ENCODE results near the gene HIP1R.
A peak's percentile ranks its signal among the peaks of the same experiment; 100 is the strongest.
"Not testable (repeated sequence)": the region's sequence is repeated elsewhere in the genome, so short reads cannot be mapped to it uniquely, and the experiment has no call there.

HIP1R gene

DNA sequence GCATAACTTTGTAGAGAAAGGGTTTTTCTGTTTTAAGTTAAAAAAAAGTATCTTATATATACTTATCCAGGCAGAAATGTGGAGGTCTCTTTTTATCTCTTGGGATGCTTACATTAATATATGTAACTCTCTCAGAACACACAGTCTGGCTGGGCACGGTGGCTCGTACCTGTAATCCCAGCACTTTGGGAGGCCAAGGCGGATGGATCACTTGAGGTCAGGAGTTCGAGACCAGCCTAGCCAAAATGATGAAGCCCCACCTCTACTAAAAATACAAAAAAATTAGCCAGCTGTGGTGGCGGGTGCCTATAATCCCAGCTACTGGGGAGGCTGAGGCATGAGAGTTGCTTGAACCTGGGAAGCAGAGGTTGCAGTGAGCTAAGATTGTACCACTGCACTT, 41.0 kb downstream of the HIP1R start:
- DNase-seq, result not testable (repeated sequence)

GRCh38 chr12:122876731-122877130, 41.5 kb downstream of the HIP1R start:
- DNase-seq, result no peak

- no peak for DNase-seq
Measured at GRCh38 chr12:122878780-122879612, 43.7 kb downstream of the HIP1R start.

DNA sequence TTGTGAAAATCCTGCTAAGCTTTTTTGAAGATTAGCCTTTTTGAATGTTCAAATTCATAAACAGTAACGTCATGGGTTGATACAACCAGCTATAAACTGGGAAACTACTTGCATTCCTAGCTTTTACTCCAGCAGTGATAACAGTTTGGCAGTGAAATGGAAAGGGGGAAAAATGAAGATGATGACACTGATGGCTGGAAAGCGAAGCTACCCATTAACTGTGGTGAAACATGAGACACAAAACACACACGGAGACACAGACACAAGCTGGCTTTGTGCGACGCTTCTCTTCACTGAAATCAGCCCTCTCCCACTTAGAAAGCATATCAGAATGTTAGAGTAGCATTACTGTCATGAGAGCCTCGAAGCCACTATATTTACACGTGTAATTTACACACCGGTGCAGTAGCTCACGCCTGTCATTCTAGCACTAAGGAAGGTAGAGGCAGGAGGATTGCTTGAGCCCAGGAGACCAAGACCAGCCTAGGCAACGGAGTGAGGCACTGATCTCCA, 45.0 kb downstream of the HIP1R start:
- DNase-seq, result no peak

GRCh38 chr12:122880668-122881067, 45.4 kb downstream of the HIP1R start:
- peak; percentile 65 to 76 for DNase-seq

- no peak for DNase-seq
Measured at GRCh38 chr12:122882908-122883558, 47.8 kb downstream of the HIP1R start.

DNA sequence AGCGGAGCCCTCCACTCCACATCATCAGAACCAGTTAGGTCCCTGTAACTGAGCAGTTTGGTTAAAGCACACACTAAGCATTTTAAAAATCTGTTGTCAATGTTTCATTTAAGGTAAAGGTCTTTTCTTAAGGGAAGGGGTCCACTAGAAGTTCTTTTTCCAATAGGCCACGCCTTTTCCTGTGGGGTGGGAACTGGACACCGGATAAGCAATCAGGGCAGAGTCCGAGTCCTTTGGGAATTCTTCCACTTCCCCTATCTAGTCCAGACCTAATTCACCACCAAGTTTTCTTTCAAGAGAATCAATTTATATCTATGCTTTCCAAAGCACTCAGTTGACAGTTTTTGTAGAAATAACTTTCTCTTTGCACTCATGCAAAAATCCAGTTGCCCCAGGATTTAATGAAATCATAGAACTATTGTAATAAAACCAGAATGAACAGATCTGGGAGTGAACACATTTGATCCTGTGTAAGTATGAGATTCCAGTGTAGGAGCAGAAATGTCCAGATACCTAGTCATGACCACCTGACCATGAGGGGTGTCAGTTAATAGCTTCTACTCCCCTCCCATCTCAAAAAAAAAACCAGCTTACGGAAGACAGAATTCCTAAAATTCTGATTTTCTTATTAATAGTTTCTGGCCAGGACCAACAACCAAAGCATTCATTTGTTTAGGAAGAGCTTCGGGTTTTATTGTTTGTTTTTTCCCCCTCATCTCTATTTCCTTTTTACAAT, 49.0 kb downstream of the HIP1R start:
- no peak for DNase-seq

DNA sequence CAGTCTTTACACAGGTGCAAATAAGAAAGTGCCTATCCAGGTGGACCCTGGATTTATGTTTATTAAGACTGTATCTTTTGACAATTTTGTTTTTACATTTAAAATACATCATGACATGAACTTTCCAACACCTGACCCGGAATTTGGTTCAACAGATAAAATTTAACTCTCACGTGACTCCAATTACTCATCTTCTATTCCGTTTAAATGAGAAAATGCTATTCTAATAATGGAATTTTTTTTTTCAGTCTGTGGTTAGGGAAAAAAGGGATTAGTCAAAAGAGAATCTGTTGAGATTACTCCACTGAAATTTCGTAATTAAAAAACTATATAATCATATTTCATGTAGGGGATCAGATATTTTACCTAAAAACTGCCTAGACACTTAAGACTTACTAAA, 49.6 kb downstream of the HIP1R start:
- DNase-seq, result no peak

GRCh38 chr12:122886161-122886560, 50.9 kb downstream of the HIP1R start:
- DNase-seq, result no peak

- DNase-seq, result no peak
Measured at GRCh38 chr12:122886851-122887818, 51.9 kb downstream of the HIP1R start.

- DNase-seq, result no peak
Measured at GRCh38 chr12:122887819-122888212, 52.6 kb downstream of the HIP1R start.

DNA sequence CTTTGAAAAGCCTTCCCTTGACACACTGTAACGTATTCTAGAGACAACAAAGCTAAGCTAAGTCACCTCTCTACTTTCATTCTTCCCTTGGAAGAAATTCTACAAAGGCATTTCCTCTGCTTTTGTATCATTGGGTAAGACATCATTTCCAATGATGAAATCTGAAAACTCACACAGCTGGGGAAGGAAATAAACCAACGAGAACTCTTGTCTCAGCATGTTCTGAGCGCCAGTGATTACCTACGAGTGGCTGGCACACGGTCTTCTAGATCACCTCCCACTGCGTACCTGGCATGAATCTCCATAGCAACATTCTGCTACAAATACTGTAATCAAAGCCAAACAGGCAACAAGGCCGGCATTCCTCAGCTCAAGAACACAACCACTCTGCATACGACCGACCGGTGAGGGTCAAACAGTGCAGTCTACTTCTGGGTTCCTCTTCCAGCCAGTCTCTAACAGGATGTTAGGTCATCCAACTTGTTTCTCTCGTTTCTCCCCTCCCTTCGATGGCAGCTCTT, 53.0 kb downstream of the HIP1R start:
- no peak for DNase-seq

DNA sequence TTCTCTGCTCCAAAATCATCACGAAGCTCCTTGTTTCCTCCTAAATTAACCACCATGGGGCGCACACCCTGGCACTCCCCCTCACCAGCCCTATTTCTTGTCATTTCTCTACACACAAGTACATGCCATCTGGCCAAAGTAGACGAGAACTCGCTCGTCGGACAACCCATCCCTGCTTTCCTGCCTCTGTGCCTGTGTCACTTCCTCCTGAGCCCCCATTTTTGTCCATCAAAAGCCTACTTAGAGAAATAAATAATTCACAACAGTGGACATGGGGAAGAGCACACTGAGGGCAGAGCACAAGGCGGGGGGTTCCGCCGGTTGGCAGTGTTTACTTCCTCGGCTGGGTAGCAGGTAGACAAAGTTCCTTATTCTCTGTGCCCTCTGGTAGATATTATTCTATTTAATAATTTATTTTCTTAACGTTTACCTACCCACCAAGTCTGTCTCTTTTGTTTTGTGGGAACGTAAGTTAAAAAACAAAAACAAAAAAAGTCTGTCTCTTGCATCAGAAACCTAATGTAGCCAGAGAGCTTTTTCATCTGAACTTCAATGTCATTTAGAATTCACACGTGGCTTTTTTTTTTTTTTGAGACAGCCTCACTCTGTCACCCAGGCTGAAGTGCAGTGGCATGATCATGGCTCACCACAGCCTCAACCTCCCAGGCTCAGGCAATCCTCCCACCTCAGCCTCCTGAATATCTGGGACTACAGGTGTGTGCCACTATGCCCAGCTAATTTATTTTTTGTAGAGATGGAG, 54.7 kb downstream of the HIP1R start:
- no peak for DNase-seq

DNA sequence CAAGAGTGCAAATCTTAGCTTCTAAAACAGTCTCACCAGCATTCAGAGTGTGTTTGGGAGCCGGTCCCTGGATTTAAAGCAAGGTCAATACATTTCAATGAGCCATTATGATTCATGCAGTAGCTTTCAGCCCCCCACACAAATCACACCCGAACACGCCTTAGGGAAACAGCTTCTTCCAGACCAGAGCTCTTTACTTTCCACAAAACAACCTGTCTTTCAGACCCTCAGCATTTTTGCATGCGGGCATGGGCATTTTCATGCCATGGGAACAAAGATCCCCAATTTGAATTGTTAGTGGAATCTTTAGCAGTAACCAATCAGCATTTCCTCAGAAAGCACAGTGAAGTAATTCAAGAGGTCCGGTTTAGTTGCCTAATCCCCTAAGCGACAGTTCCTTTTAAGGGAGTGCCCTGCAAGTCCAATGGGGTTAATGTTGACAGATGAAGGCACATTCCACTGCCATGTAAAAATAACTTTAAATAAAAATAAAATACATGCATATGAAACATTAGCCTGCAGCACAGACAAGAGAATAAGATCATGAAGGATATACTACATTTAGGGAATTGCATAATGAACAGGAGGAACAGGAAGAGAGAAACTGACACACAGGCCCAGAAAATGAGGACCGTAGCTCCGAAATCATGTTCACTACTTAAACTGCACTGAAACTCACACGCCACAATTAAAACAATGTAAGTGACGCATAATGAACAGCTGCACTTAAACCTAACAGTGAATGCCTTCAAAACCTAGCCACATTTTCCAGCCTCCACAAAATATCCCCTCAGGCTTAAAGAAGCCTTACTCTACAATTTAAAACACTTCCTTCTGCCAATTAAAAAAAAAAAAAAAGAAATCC, 56.6 kb downstream of the HIP1R start:
- DNase-seq, result no peak

DNA sequence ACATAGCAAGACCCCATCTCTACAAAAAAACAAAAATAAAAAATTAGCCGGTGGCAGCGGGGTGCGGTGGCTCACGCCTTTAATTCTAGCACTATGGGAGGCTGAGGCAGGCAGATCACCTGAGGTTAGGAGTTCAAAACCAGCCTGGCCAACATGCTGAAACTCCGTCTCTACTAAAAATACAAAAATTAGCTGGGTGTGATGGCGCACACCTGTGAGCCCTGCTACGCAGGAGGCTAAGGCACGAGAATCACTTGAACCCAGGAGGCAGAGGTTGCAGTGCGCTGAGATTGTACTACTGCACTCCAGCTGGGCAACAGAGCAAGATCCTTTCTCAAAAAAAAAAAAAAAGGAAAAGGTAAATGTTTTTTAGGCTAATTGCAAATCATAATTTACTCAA, 57.5 kb downstream of the HIP1R start:
- DNase-seq, result not testable (repeated sequence)

DNA sequence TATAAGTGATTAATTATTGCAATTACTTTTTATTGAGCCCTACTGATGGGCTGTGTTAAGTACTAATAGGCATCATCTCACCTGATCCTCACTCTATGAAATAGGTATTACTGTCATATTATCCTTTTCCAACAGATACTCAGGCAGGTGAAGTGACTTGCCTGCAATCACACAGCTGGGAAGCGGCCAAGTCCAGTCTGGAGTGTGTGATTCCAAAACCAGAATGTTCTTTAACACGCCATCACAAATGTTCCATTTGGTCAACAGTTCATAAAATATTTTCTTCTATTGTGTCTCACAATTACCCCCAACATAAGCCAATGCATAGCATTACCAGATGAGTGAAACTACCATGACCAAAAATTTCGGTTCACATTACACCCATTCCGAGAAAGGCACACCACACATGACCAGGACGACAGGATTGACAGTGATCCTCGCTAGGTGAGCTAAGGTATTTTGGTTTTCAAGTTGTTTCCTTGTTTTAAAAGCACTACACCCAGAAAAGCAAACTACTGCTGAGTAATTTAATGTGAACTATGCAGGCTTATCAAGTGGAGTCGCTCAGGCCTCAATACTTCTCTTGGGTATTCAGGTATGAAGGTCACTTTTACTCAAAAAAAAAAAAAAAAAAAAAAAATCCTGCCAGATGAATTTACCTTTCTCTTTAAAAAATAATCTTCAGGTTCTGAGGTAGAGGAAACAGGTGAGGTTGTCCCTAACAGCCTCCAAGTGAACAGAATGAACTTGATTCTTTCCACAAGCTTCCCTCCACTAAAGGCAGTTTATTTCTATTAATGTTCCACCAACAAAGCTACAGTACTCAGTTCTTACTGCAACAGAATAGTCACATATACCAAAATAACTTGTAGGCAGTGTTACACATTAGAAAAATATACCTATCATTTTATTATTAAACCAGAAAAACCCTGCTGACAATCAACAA, 58.2 kb downstream of the HIP1R start:
- no peak for DNase-seq

DNA sequence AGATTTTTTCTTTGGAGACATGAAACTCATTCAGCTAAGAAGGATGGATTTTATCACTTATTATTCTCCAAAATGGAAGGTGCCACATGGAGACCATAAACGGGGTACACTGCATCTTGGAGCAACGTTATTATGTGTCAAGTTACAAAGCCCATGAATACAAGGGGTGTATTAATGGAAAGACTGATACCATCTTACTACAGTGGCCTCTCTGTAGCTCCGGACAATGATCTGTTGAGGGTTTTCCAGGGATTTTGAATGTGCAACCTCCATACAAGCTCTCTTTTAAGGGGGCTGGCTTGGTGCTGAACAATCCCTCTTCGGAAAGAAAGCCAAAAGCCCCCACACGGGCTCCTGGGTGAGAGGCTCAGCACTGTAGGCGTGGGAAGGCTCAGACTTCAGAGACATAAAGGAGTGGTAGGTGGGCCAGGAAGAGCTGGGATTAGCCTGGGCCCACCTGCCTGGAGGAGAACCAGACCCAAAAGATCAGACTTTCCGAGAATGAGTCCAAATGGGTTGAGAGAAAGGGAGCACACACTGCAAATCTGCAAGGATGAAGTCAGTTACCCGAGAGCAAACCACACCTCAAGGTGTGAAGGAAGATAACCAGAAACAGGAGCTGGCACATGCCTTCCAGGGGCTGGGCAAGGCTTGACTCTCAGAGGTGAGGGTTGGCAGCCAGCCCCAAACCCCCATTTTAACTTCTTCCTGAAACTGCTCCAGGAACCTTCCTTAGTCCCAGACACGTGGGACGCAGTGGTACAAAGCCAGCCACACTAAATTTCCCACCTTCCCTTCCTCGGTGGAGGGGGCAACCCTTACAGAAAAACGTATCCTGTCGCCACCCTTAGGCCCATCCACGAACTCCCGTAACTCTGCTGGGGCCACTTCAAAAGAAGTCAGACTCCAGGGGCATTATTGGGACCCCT, 59.2 kb downstream of the HIP1R start:
- no peak for DNase-seq

DNA sequence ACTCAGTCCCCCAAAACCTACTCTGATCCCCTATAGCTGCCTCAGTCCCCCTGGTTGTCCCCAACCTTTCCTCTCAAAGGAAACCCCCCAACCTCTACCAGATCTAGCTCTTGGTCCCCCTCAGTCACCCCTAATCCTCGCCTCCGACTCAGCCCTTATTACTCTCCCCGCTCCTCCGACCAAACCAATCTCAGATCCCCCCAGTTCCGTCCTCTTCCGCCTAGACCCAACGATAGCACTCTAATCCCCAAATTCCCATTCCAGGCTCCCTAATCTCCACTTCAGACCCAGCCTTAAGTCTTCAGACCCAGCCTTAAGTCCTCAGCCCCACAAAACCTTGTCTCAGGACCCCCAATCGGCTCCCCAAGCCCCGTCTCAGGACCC, 60.1 kb downstream of the HIP1R start:
- no peak for DNase-seq

All from hippocampal formation (tissue), 2 donors.